ENCODE measurements around the gene RACK1.

GRCh38 chr5:181229996-181230395 lies 13.7 kb downstream of the RACK1 start:
- no peak for TF ChIP-seq CTCF (IDR thresholded peaks at IDR 0.05; ENCODE audit: low read length)
- no peak for TF ChIP-seq EZH2 (IDR thresholded peaks at IDR 0.05; ENCODE audit: borderline replicate concordance, low read length)

All from OCI-LY1 (cell line).